ENCODE measurements around the gene RAB42. TPM values are rescaled to one million over a fixed set of nuclear protein-coding genes. Genes with fewer than 3 reads are reported as not detected.

Gene RAB42, protein sequence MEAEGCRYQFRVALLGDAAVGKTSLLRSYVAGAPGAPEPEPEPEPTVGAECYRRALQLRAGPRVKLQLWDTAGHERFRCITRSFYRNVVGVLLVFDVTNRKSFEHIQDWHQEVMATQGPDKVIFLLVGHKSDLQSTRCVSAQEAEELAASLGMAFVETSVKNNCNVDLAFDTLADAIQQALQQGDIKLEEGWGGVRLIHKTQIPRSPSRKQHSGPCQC
- 13.2 and 15.6 TPM in 2 replicates for total RNA-seq (2021)
- long read RNA-seq, transcript RAB42-202 (2 exons, 857 nt) = major isoform, 34 of 38 reads
- long read RNA-seq, partial matches to known transcripts = 0 of 38 reads
- long read RNA-seq, other reads (novel, unspliced or antisense) = 0 of 38 reads

DNA sequence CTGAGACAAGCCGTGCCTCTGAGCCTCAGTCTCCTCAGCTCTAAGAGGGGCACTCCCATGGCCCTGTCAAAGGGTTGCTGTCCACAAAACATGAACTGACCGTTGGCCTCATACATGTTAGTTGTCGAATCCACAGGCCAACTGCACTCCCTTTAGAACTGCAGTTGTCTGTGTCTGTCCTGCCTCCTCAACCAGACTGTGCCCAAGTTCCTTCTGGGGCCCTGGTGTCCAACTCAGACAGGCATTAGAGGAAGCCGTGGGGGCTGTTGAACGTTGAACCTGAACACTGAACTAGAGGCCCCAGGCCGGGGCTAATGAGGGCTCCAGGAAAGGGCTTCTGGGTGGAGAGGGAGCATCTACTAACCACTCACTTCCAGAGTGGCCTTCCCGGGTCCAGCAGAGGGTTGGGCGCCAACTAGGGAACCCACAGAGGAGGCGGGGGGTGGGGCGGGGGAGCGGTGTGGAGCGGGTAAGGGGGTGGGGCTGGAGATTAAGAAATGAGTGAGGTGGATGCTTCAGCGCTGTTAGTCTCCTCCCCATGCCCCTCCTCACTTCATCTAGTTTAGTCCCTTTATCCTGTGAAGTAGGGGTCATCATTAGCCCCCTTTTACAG lies at the start of gene RAB42:
Gene RAB42 (plus strand): TSS at position 558 of the 613 bp plus-strand sequence. CDS start 247 bp downstream, outside the sequence.
- Histone ChIP-seq H2BK12ac (ENCODE audit: insufficient read length, low read depth, low read length) (no peak within 1 kb of the TSS), H3K4me1 (ENCODE audit: insufficient read depth, low read length) (peaks cover 3% of the 10 kb centered on the region; the same call in 1 of the 2 replicates), H4K8ac (replicated peaks; ENCODE audit: insufficient read length, low read depth, low read length) (no peak within 1 kb of the TSS), H2AK5ac (ENCODE audit: insufficient read length, low read length) (no peak within 1 kb of the TSS), H3K56ac (ENCODE audit: insufficient read length, low read depth, low read length) (no peak within 1 kb of the TSS), H3K79me2 (ENCODE audit: insufficient read depth, low read length) (no peaks in the 10 kb centered on the region), H4K5ac (ENCODE audit: insufficient read length, low read depth, low read length) (no peak within 1 kb of the TSS), H2BK15ac (ENCODE audit: low read depth, low read length) (no peak within 1 kb of the TSS), H2BK120ac (ENCODE audit: low read depth, low read length, poor library complexity, severe bottlenecking) (no peak within 1 kb of the TSS), H3K14ac (ENCODE audit: insufficient read depth, low read length) (0 out of 2 replicates have a peak within 1 kb of the TSS, but pooled peaks have one; percentile 58), H3T11ph (ENCODE audit: low read length) (no peak within 1 kb of the TSS), H3K9me3 (ENCODE audit: control insufficient read depth, low read depth, low read length) (no peaks in the 10 kb centered on the region), H3K18ac (ENCODE audit: insufficient read length, low read depth, low read length) (peak within 1 kb of the TSS; percentile 21), H3K4ac (ENCODE audit: low read depth, low read length) (no peak within 1 kb of the TSS), H2BK20ac (ENCODE audit: low read depth, low read length, poor library complexity, severe bottlenecking) (no peak within 1 kb of the TSS), H3K27ac (ENCODE audit: insufficient read length, low read depth, low read length) (no peak within 1 kb of the TSS), H3K23ac (ENCODE audit: insufficient read length, low read depth, low read length) (no peak within 1 kb of the TSS), H4K91ac (ENCODE audit: insufficient read length, low read depth, low read length) (no peak within 1 kb of the TSS), H2AFZ (ENCODE audit: low read length) (peak within 1 kb of the TSS; percentile 74), H3K9ac (ENCODE audit: extremely low read depth, insufficient read length, low read length) (peak within 1 kb of the TSS; percentile 52), H3K79me1 (ENCODE audit: insufficient read depth, low read depth, low read length, poor library complexity, severe bottlenecking) (no peaks in the 10 kb centered on the region), H3K4me2 (ENCODE audit: insufficient read depth, insufficient read length, low read length) (peak within 1 kb of the TSS; percentile 75), H4K20me1 (ENCODE audit: control insufficient read depth, insufficient read depth, insufficient read length) (no peaks in the 10 kb centered on the region), H3K27me3 (ENCODE audit: insufficient read depth, low read length) (no peaks in the 10 kb centered on the region), H2BK5ac (ENCODE audit: insufficient read length, low read length) (no peak within 1 kb of the TSS), H3K23me2 (ENCODE audit: insufficient read length, low read depth, low read length, poor library complexity, severe bottlenecking) (peaks cover 5% of the 10 kb centered on the region)
- Mint-ChIP-seq H3K36me3 (ENCODE audit: insufficient read depth in 1 of 3, low read depth in 3 of 3) (peaks cover 0 to 4% (median 2%) of the 10 kb centered on the region in 3 experiments; a peak in 3 of 7 replicates), H3K27me3 (ENCODE audit: low read depth) (peaks cover 7% of the 10 kb centered on the region), H3K9me3 (no peaks in the 10 kb centered on the region), H3K4me1 (peaks cover 32 to 33% of the 10 kb centered on the region in 2 experiments), H3K27ac (peak within 1 kb of the TSS in 2 of 3 experiments; percentile 22 to 79; a peak in 3 of 7 replicates), H3K4me3 (peak within 1 kb of the TSS; percentile 82 to 90)
- WGBS (ENCODE audit: extremely low coverage, insufficient read length, low lambda C conversion rate) = no CpG with 5 or more reads among the region's 13 CpGs
- DNase-seq = peak; percentile 66
- TF ChIP-seq, protein P1, sequence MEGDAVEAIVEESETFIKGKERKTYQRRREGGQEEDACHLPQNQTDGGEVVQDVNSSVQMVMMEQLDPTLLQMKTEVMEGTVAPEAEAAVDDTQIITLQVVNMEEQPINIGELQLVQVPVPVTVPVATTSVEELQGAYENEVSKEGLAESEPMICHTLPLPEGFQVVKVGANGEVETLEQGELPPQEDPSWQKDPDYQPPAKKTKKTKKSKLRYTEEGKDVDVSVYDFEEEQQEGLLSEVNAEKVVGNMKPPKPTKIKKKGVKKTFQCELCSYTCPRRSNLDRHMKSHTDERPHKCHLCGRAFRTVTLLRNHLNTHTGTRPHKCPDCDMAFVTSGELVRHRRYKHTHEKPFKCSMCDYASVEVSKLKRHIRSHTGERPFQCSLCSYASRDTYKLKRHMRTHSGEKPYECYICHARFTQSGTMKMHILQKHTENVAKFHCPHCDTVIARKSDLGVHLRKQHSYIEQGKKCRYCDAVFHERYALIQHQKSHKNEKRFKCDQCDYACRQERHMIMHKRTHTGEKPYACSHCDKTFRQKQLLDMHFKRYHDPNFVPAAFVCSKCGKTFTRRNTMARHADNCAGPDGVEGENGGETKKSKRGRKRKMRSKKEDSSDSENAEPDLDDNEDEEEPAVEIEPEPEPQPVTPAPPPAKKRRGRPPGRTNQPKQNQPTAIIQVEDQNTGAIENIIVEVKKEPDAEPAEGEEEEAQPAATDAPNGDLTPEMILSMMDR (conservative IDR thresholded peaks at IDR 0.05) = no peak

Measured in H9 (cell line).